ENCODE data around the gene THSD4. TPM values are rescaled to one million over a fixed set of nuclear protein-coding genes. Genes with fewer than 3 reads are reported as not detected.
A peak's percentile ranks its signal among the peaks of the same experiment; 100 is the strongest.

The THSD4 gene
- total RNA-seq, 1 donor = 50.9 TPM

GRCh38 chr15:71698030-71698429 lies 582.8 kb downstream of the THSD4 start:
- no peak overlapping the region for H3K4me3 ChIP-seq (ENCODE audit: low read depth, low read length)
- TF ChIP-seq CTCF (IDR thresholded peaks at IDR 0.05; ENCODE audit: insufficient read depth, low read length) = no peak
- no peak for DNase-seq (ENCODE audit: low read depth)

- H3K4me3 ChIP-seq (ENCODE audit: low read depth, low read length) = no peak overlapping the region
- DNase-seq (ENCODE audit: low read depth) = no peak
- no peak for TF ChIP-seq CTCF (IDR thresholded peaks at IDR 0.05; ENCODE audit: insufficient read depth, low read length)
Observed at GRCh38 chr15:71698742-71699141, 583.5 kb downstream of the THSD4 start.

- TF ChIP-seq CTCF (IDR thresholded peaks at IDR 0.05; ENCODE audit: insufficient read depth, low read length) = no peak
- no peak overlapping the region for H3K4me3 ChIP-seq (ENCODE audit: low read depth, low read length)
- DNase-seq (ENCODE audit: low read depth) = no peak
Observed at GRCh38 chr15:71699977-71700376, 584.7 kb downstream of the THSD4 start.

- H3K4me3 ChIP-seq (ENCODE audit: low read depth, low read length) = no peak overlapping the region
- no peak for DNase-seq (ENCODE audit: low read depth)
Observed at GRCh38 chr15:71701808-71702207, 586.5 kb downstream of the THSD4 start.

GRCh38 chr15:71702496-71702895 lies 587.2 kb downstream of the THSD4 start:
- no peak overlapping the region for H3K4me3 ChIP-seq (ENCODE audit: low read depth, low read length)
- DNase-seq (ENCODE audit: low read depth) = no peak
- TF ChIP-seq CTCF (IDR thresholded peaks at IDR 0.05; ENCODE audit: insufficient read depth, low read length) = no peak

More at GRCh38 chr15:71701808-71702207, 586.5 kb downstream of the THSD4 start:
- no peak for TF ChIP-seq CTCF (IDR thresholded peaks at IDR 0.05; ENCODE audit: insufficient read depth, low read length)

- DNase-seq (ENCODE audit: low read depth) = peak; percentile 57
- H3K4me3 ChIP-seq (ENCODE audit: low read depth, low read length) = no peak overlapping the region
- no peak for TF ChIP-seq CTCF (IDR thresholded peaks at IDR 0.05; ENCODE audit: insufficient read depth, low read length)
Observed at GRCh38 chr15:71705151-71705550, 589.9 kb downstream of the THSD4 start.

Measured in fibroblast of the aortic adventitia (primary cell).